ENCODE data around the gene VCP.

Gene VCP

GRCh38 chr9:35079426-35080341 lies 7.3 kb upstream of the VCP start, which contains the start of gene FANCG:
FANCG (minus strand) TSS chr9:35079942; CDS start chr9:35079524, 418 bp downstream.
- peak within 1 kb of the TSS; percentile 99 for H3K27ac Mint-ChIP-seq
- H3K9me3 Mint-ChIP-seq = no peaks in the 10 kb centered on the region
- peaks cover 24 to 40% of the 10 kb centered on the region in 2 donors for H3K4me1 Mint-ChIP-seq
- peaks cover 9 to 31% of the 10 kb centered on the region in 2 donors for H3K36me3 Mint-ChIP-seq
- DNase-seq (peak; percentile 88), ATAC-seq (replicated peaks) (peak; percentile 92 to 95)
- H3K4me3 Mint-ChIP-seq = peak within 1 kb of the TSS; percentile 97 to 99
- no peaks in the 10 kb centered on the region for H3K27me3 Mint-ChIP-seq

DNA sequence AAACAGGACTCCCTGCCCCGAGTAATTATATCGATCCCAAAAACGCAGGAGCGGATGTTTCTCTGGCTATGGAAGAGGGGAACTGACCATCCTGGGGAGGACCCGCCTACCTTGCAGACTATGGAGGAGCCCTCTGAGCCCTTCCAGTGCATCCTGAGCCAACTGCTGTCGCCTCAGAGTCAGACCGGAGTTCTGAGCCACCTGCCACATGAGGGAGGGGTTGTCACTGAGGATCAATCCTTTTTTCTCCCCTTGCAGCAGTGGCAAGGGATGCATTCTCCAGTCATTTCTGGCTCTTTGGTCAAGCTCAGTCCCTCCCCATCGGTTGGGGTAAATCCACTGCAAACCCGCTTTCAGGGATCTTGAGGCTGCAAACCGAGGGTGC lies 6.6 kb upstream of the VCP start:
- ATAC-seq (replicated peaks) (peak in 1 of 2 donors; percentile 0), DNase-seq (no peak)
- peaks cover 15 to 37% of the 10 kb centered on the region in 2 donors for H3K36me3 Mint-ChIP-seq
- no peaks in the 10 kb centered on the region for H3K9me3 Mint-ChIP-seq
- H3K4me3 Mint-ChIP-seq = peak overlapping the region; percentile 97 to 99
- no peaks in the 10 kb centered on the region for H3K27me3 Mint-ChIP-seq
- peak overlapping the region; percentile 99 for H3K27ac Mint-ChIP-seq
- peaks cover 24 to 45% of the 10 kb centered on the region in 2 donors for H3K4me1 Mint-ChIP-seq

DNA sequence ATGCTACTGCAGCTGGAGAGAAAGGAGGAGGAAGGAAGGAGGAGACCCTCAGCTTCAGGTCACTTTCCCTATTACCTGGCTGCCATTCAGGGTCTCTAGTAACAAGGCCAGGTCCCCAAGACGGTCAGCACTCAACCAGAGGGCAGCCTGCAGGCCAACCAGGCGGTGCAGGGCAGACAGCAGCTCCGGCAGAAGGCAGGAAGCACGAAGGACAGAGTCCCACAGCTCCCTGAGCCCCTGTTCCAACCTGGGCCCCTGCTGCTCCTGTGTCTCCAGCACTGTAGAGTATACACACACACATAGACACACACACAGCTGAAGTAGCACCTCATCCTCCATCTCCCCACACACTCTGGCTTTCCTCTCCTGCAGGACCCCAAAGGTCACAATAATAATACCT lies 5.6 kb upstream of the VCP start:
- no peak for DNase-seq
- Mint-ChIP-seq H3K36me3 (peaks cover 21 to 44% of the 10 kb centered on the region in 2 donors), H3K27ac (no peak overlapping the region), H3K4me3 (peak overlapping the region; percentile 97 to 99), H3K9me3 (no peaks in the 10 kb centered on the region), H3K27me3 (no peaks in the 10 kb centered on the region), H3K4me1 (peaks cover 24 to 55% of the 10 kb centered on the region in 2 donors)
- no peak for ATAC-seq (replicated peaks)

GRCh38 chr9:35076848-35077247 lies 4.4 kb upstream of the VCP start:
- Mint-ChIP-seq H3K27ac (no peak overlapping the region), H3K4me3 (no peak overlapping the region), H3K4me1 (peaks cover 29 to 58% of the 10 kb centered on the region in 2 donors), H3K36me3 (peaks cover 21 to 44% of the 10 kb centered on the region in 2 donors), H3K9me3 (no peaks in the 10 kb centered on the region), H3K27me3 (no peaks in the 10 kb centered on the region)
- ATAC-seq (replicated peaks) (no peak), DNase-seq (no peak)

DNA sequence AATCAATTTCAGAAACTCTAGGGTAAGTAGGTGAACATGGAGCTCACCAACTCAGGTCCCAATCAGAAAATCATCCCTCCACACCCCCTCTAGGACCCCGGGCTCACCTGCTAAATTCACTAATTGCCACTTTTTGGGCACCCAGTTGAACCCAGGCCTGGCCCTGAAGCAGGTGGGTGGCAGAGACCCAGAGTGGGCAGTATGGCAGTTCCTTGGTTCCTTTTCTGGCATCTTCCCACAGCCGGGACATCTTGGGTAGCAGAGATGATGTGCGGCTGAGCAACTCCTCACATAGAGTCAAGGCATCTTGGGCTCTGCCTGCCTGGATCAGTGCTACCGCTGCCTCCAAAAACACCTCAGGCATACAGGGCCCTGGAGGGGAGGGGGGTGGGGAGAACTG lies 2.9 kb upstream of the VCP start:
- peaks cover 33 to 65% of the 10 kb centered on the region in 2 donors for H3K4me1 Mint-ChIP-seq

GRCh38 chr9:35074791-35075190 lies 2.4 kb upstream of the VCP start:
- H3K36me3 Mint-ChIP-seq = peaks cover 36 to 59% of the 10 kb centered on the region in 2 donors
- DNase-seq (no peak), ATAC-seq (replicated peaks) (no peak)
- peaks cover 34 to 65% of the 10 kb centered on the region in 2 donors for H3K4me1 Mint-ChIP-seq
- H3K27ac Mint-ChIP-seq = no peak overlapping the region
- H3K9me3 Mint-ChIP-seq = no peaks in the 10 kb centered on the region
- H3K27me3 Mint-ChIP-seq = no peaks in the 10 kb centered on the region
- H3K4me3 Mint-ChIP-seq = no peak overlapping the region

More for the DNA sequence above, 2.9 kb upstream of the VCP start:
- H3K36me3 Mint-ChIP-seq = peaks cover 32 to 55% of the 10 kb centered on the region in 2 donors
- H3K4me3 Mint-ChIP-seq = no peak overlapping the region
- H3K9me3 Mint-ChIP-seq = no peaks in the 10 kb centered on the region
- no peak for DNase-seq
- no peak overlapping the region for H3K27ac Mint-ChIP-seq
- no peak for ATAC-seq (replicated peaks)
- no peaks in the 10 kb centered on the region for H3K27me3 Mint-ChIP-seq

- H3K27me3 Mint-ChIP-seq = no peaks in the 10 kb centered on the region
- H3K9me3 Mint-ChIP-seq = no peaks in the 10 kb centered on the region
- no peak for DNase-seq
- no peak overlapping the region for H3K4me3 Mint-ChIP-seq
- no peak overlapping the region for H3K27ac Mint-ChIP-seq
- no peak for ATAC-seq (replicated peaks)
- peaks cover 32 to 59% of the 10 kb centered on the region in 2 donors for H3K4me1 Mint-ChIP-seq
- peaks cover 36 to 59% of the 10 kb centered on the region in 2 donors for H3K36me3 Mint-ChIP-seq
Observed at GRCh38 chr9:35074141-35074540, 1.7 kb upstream of the VCP start.

- Mint-ChIP-seq H3K9me3 (no peaks in the 10 kb centered on the region), H3K27ac (peak overlapping the region; percentile 96), H3K4me1 (peaks cover 27 to 58% of the 10 kb centered on the region in 2 donors), H3K36me3 (peaks cover 38 to 59% of the 10 kb centered on the region in 2 donors), H3K27me3 (no peaks in the 10 kb centered on the region), H3K4me3 (peak overlapping the region; percentile 89 to 95)
- DNase-seq (no peak), ATAC-seq (replicated peaks) (no peak)
Observed at GRCh38 chr9:35073279-35073612, 821 bp upstream of the VCP start.

GRCh38 chr9:35071814-35072460 lies 488 bp downstream of the VCP start:
- Mint-ChIP-seq H3K27ac (peak overlapping the region; percentile 96), H3K27me3 (no peaks in the 10 kb centered on the region), H3K4me1 (peaks cover 29 to 57% of the 10 kb centered on the region in 2 donors), H3K36me3 (peaks cover 48 to 63% of the 10 kb centered on the region in 2 donors), H3K9me3 (no peaks in the 10 kb centered on the region), H3K4me3 (peak overlapping the region; percentile 89 to 95)
- peak; percentile 73 to 78 for ATAC-seq (replicated peaks)
- peak; percentile 74 for DNase-seq

GRCh38 chr9:35070823-35071813 lies 1.3 kb downstream of the VCP start:
- DNase-seq = no peak
- peaks cover 47 to 61% of the 10 kb centered on the region in 2 donors for H3K36me3 Mint-ChIP-seq
- no peaks in the 10 kb centered on the region for H3K9me3 Mint-ChIP-seq

GRCh38 chr9:35069020-35069419 lies 3.4 kb downstream of the VCP start:
- peaks cover 24 to 46% of the 10 kb centered on the region in 2 donors for H3K4me1 Mint-ChIP-seq
- no peaks in the 10 kb centered on the region for H3K27me3 Mint-ChIP-seq
- no peaks in the 10 kb centered on the region for H3K9me3 Mint-ChIP-seq
- ATAC-seq (replicated peaks) (no peak), DNase-seq (no peak)
- no peak overlapping the region for H3K4me3 Mint-ChIP-seq
- peaks cover 37 to 50% of the 10 kb centered on the region in 2 donors for H3K36me3 Mint-ChIP-seq
- no peak overlapping the region for H3K27ac Mint-ChIP-seq

More at GRCh38 chr9:35070823-35071813, 1.3 kb downstream of the VCP start:
- ATAC-seq (replicated peaks) = no peak
- peak overlapping the region; percentile 96 for H3K27ac Mint-ChIP-seq
- peak overlapping the region; percentile 89 to 95 for H3K4me3 Mint-ChIP-seq
- H3K27me3 Mint-ChIP-seq = no peaks in the 10 kb centered on the region
- H3K4me1 Mint-ChIP-seq = peaks cover 27 to 57% of the 10 kb centered on the region in 2 donors

DNA sequence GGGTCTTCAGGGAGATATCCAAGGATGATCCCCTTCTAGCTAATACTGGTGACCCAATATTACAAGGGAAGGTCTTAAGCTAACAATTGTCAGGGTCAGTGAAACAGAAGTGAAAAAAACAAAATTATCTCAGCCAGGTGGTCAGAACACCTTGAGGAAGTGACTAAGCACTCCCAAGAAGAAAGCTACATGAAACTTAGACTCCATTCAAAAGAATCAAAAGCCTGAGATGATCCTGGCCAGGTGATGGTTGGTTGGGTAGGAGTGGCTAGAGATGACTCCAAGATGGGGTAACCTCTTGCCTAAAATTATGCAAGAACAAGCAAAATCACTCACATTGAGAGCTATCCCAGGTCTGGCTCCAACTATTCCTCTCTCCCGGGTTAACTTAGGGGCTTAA lies 5.4 kb downstream of the VCP start:
- no peak for DNase-seq
- no peak overlapping the region for H3K4me3 Mint-ChIP-seq
- peak overlapping the region; percentile 31 for H3K27ac Mint-ChIP-seq
- H3K9me3 Mint-ChIP-seq = no peaks in the 10 kb centered on the region
- ATAC-seq (replicated peaks) = no peak
- peaks cover 19 to 33% of the 10 kb centered on the region in 2 donors for H3K4me1 Mint-ChIP-seq
- H3K27me3 Mint-ChIP-seq = no peaks in the 10 kb centered on the region
- H3K36me3 Mint-ChIP-seq = peaks cover 43 to 60% of the 10 kb centered on the region in 2 donors

DNA sequence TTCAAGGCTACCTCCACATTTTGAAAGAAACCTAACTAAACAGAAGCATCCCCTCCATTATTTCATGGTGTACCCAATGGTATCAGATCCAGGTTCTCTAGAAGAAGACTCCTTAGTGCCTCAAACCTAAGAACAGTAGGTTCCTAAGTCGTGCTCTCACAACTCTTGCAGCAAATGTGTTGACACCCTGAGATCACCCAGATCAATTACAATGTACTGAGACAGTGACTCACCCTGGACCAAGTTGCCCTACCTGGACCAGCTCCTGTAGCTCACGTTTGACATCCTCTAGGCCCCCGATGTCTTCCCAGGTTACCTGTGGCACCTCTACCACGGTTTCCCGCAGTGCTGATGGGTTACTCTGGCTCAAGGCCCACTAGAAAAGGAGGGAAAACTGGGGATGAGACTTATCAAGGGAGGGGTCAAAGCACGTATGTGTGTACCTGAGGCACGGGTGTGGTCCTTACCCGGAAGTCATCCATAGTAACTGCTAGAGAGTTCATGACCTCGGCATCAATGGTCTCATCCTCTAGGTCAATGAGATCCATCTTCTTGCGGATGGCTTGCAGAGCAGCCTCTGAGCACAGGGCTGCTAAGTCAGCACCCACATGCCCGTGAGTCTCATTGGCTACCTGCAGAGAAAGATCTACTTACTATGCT lies 11.7 kb downstream of the VCP start:
- ATAC-seq (replicated peaks) (no peak), DNase-seq (no peak)
- Mint-ChIP-seq H3K4me1 (peaks cover 0 to 5% of the 10 kb centered on the region in 2 donors), H3K9me3 (no peaks in the 10 kb centered on the region), H3K4me3 (no peak overlapping the region), H3K27me3 (no peaks in the 10 kb centered on the region), H3K27ac (no peak overlapping the region), H3K36me3 (peaks cover 63 to 79% of the 10 kb centered on the region in 2 donors)
